ENCODE results near the gene PSMC3IP.
A peak's percentile ranks its signal among the peaks of the same experiment; 100 is the strongest.

Gene PSMC3IP

GRCh38 chr17:42537826-42538451 lies 39.6 kb downstream of the PSMC3IP start:
- DNase-seq (ENCODE audit: low spot score): no peak

DNA sequence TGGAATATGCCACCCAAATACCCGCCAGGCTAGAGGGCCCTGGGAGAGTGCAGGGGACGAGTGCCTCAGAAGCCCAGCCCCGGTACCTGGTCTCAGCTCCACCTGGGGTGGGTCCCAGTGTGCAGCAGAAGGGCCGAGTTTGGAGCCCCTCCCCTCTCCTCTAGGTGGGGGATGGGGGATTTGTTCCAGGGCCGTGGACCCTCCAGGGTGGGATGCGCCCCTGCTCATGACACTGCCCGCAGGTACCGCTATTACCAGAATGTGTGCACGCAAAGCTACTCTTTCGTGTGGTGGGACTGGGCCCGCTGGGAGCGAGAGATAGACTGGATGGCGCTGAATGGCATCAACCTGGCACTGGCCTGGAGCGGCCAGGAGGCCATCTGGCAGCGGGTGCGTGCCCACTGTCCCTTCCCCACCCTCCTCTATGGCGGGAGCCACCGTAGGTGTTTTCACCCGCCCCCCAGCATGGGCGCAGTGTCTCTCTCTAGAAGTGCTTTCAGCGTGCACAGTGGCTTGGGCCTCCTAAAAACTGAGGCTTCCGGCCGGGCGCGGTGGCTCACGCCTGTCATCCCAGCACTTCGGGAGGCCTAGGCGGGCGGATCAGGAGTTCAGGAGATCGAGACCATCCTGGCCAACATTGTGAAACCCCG lies 40.2 kb downstream of the PSMC3IP start:
- DNase-seq (ENCODE audit: low spot score): no peak

DNA sequence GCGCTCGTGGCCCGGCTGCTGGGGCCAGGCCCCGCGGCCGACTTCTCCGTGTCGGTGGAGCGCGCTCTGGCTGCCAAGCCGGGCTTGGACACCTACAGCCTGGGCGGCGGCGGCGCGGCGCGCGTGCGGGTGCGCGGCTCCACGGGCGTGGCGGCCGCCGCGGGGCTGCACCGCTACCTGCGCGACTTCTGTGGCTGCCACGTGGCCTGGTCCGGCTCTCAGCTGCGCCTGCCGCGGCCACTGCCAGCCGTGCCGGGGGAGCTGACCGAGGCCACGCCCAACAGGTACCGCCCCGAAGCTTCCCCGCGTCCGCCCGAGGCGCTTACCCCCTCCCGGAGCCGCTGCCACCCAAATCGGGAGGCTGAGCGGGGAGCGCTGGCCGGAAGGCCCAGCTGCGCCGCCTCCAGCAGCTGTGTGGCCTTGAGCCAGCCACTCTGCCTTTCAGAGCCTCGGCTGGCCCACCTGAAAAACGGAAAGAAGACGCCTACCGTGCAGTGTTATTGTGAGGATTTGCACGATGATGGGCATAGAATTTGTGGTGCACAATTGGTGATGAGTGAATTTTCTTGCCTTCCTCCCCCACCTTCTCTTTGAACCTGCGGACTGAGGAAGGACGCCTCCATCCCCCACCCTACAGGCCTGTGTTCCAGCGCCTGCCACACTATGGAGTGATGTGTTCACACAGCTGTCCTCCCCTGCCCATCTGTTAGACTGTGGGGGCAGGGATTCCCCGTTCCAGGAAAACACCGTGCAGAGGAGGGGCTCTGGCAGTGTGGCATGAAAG lies 41.0 kb downstream of the PSMC3IP start:
- peak; percentile 96 for DNase-seq (ENCODE audit: low spot score)

- DNase-seq (ENCODE audit: low spot score): peak; percentile 99
These were observed 41.5 kb downstream of the PSMC3IP start, which contains the start of gene NAGLU for GRCh38 chr17:42536048-42536371. Gene NAGLU (plus strand): TSS chr17:42536241. CDS start chr17:42536273, 32 bp downstream.

DNA sequence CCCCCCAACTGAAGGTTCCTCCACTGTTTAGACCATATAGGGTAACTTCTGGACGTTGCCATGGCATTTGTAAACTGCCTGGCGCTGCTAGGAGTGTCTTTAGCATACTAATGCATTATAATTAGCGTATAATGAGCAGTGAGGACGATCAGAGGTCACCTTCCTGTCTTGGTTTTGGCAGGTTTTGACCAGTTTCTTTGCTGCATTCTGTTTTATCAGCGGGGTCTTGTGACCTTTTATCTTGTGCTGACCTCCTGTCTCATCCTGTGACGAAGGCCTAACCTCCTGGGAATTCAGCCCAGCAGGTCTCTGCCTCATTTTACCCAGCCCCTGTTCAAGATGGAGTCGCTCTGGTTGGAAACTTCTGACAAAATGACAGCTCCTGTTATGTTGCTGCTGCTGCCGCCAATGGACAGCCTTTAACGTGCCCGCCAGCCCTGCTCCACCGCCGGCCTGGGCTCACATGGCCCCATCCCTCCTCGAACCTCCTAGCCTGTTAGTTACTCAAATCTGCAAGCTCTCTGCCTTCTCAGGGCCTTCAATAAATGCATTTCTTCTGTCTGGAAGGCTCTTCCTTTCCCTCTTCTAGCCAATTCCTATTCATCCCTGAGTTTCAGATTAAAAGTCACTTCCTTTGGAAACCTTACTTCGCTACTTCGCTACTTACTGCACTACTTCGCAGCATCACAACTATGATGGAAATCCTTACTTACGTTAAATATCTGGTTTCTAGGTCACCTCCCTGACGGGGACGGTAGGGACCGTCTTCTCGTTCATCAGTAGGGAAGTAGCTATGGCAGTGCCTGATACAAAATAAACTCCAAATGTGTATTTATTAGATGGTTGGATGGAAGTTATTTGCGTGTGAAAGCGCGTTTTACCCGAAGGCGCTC lies 42.1 kb downstream of the PSMC3IP start:
- DNase-seq (ENCODE audit: low spot score): no peak

- no peak for DNase-seq (ENCODE audit: low spot score)
These were observed 45.8 kb downstream of the PSMC3IP start for GRCh38 chr17:42531455-42532354.

DNA sequence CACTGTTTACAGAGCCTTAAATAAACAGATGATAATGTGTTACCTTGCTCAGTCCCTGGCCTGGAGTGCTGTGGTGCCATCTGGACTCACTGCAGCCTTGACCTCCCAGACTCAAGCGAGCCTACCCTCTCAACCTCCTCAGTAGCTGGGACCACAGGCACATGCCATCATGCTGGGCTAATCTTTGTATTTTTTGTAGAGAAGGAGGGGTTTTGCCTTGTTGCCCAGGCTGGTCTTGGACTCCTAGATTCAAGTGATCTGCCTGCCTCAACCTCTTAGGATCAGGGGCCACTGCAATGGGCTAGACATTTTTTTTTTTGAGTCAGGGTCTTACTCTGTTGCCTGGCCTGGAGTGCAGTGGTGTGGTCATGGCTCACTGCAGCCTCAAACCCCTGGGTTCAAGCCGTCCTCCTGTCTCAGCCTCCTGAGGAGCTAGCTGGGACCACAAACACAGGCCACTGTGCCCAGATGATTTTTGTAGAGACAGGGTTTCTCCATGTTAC lies 46.5 kb downstream of the PSMC3IP start:
- DNase-seq (ENCODE audit: low spot score): no peak

- DNase-seq (ENCODE audit: low spot score): no peak
These were observed 48.5 kb downstream of the PSMC3IP start for GRCh38 chr17:42529061-42529460.

GRCh38 chr17:42527932-42528331 lies 49.6 kb downstream of the PSMC3IP start:
- DNase-seq (ENCODE audit: low spot score): no peak

- DNase-seq (ENCODE audit: low spot score): peak; percentile 57
These were observed 51.5 kb downstream of the PSMC3IP start for GRCh38 chr17:42526031-42526444.

DNA sequence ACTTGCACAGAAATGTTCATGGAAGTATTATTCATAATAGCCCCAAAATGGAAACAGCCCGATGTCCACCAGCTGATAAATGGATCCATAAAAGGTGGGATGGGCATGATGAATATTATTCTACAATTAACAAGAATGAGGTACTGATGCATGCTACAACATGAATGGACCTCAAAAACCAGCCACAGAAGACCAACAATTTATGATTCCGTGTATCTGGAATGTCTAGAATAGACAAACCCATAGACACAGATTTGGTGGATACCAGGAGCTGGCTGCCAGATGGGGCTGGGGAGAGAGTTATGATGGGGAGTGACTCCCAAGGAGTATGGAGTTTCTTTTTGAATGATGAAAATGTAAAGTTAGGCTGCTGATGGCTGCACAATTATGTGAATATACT lies 52.3 kb downstream of the PSMC3IP start:
- no peak for DNase-seq (ENCODE audit: low spot score)

- DNase-seq (ENCODE audit: low spot score): no peak
These were observed 54.7 kb downstream of the PSMC3IP start for GRCh38 chr17:42522798-42523278.

Data from hepatic stellate cell (primary cell).